NB4 (cell line): ENCODE results near the gene RBCK1.

Source experiments
- MYC ChIP-seq: IDR thresholded peaks from 2 replicates; pipeline ENCODE4 v1.6.1; 2011; ENCODE audit warnings: low read depth, low read length
- POLR2A ChIP-seq: IDR thresholded peaks from 2 replicates; pipeline ENCODE4 v1.6.1; 2011; ENCODE audit warnings: mild to moderate bottlenecking; ENCODE audit not compliant: insufficient read length; ENCODE audit errors: extremely low read depth
- TF ChIP-seq, protein P1 (sequence below): IDR thresholded peaks from one replicate; pipeline ENCODE4 v1.5.1; 2012; ENCODE audit warnings: low read depth, low read length
- TF ChIP-seq, protein P2 (sequence below): IDR thresholded peaks from 2 replicates; pipeline ENCODE4 v1.6.1; 2011; ENCODE audit warnings: low read depth, low read length

DNA sequence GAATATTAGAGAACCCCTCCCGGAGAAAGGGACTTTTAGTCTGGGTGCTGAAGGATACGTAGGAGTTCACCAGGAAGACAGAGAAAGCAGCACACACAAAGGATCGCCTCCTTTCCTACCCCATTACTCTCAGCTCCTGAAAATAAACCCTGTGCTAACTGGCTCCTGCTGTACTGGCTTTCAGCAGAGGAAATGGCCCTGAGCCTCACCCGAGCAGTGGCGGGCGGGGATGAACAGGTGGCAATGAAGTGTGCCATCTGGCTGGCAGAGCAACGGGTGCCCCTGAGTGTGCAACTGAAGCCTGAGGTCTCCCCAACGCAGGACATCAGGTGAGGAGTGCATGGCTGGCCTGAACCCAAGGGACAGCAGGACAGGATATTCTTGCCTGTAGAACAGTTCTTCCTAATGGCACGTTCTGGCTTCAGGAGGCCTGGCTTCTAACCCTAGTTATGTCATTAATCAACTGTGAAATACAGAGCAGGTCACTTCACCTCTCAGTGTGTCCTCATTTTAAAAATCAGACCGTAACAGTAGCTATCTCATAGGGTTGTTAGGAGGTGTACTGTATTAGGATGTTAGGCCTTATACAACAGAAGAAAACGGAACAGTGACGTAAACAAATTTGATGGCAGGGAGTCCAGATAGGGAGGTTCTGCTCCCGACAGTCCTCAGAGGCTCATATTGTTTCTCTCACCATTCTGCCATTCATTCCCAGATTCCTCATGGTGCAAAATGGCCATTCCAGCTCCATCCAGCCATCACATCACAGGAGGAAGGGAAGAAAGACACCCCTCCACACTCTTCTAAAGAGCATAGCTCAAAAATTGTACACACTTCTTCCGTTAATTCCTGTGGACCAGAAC, 1.8 kb downstream of the RBCK1 start:
- TF ChIP-seq POLR2A (no peak), MYC (no peak)
- TF ChIP-seq, protein P1, sequence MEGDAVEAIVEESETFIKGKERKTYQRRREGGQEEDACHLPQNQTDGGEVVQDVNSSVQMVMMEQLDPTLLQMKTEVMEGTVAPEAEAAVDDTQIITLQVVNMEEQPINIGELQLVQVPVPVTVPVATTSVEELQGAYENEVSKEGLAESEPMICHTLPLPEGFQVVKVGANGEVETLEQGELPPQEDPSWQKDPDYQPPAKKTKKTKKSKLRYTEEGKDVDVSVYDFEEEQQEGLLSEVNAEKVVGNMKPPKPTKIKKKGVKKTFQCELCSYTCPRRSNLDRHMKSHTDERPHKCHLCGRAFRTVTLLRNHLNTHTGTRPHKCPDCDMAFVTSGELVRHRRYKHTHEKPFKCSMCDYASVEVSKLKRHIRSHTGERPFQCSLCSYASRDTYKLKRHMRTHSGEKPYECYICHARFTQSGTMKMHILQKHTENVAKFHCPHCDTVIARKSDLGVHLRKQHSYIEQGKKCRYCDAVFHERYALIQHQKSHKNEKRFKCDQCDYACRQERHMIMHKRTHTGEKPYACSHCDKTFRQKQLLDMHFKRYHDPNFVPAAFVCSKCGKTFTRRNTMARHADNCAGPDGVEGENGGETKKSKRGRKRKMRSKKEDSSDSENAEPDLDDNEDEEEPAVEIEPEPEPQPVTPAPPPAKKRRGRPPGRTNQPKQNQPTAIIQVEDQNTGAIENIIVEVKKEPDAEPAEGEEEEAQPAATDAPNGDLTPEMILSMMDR, result no peak
- TF ChIP-seq, protein P2, sequence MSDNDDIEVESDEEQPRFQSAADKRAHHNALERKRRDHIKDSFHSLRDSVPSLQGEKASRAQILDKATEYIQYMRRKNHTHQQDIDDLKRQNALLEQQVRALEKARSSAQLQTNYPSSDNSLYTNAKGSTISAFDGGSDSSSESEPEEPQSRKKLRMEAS, result no peak
